AG08396 (cell line): ENCODE measurements around the gene CELF1.

Source experiments
- DNase-seq: peaks from one replicate; pipeline ENCODE4 v3.0.0; 2012; ENCODE audit warnings: low spot score, mixed read lengths

Gene CELF1

GRCh38 chr11:47509077-47509536 is 43.8 kb downstream of the CELF1 start:
- DNase-seq, result no peak

GRCh38 chr11:47508240-47508957 is 44.5 kb downstream of the CELF1 start:
- no peak for DNase-seq

- no peak for DNase-seq
Measured at GRCh38 chr11:47507563-47508239, 45.2 kb downstream of the CELF1 start.

- no peak for DNase-seq
Measured at GRCh38 chr11:47506795-47507562, 46.0 kb downstream of the CELF1 start.

GRCh38 chr11:47506373-47506772 is 46.6 kb downstream of the CELF1 start:
- no peak for DNase-seq

- DNase-seq, result no peak
Measured at GRCh38 chr11:47504910-47505309, 48.0 kb downstream of the CELF1 start.

- no peak for DNase-seq
Measured at GRCh38 chr11:47503227-47503626, 49.7 kb downstream of the CELF1 start.

GRCh38 chr11:47502767-47503166 is 50.2 kb downstream of the CELF1 start:
- DNase-seq, result no peak

- DNase-seq, result no peak
Measured at GRCh38 chr11:47501101-47501500, 51.8 kb downstream of the CELF1 start.

- DNase-seq, result no peak
Measured at GRCh38 chr11:47500121-47500520, 52.8 kb downstream of the CELF1 start.

- no peak for DNase-seq
Measured at GRCh38 chr11:47499614-47500013, 53.3 kb downstream of the CELF1 start.

GRCh38 chr11:47499161-47499560 is 53.8 kb downstream of the CELF1 start:
- DNase-seq, result no peak

GRCh38 chr11:47498584-47499152 is 54.3 kb downstream of the CELF1 start:
- DNase-seq, result no peak

- DNase-seq, result no peak
Measured at GRCh38 chr11:47498149-47498548, 54.8 kb downstream of the CELF1 start.

GRCh38 chr11:47496808-47497207 is 56.1 kb downstream of the CELF1 start:
- no peak for DNase-seq

GRCh38 chr11:47495856-47496217 is 57.1 kb downstream of the CELF1 start:
- DNase-seq, result no peak

GRCh38 chr11:47495011-47495855 is 57.7 kb downstream of the CELF1 start:
- DNase-seq, result no peak

- DNase-seq, result no peak
Measured at GRCh38 chr11:47489395-47489755, 63.6 kb downstream of the CELF1 start.

- DNase-seq, result no peak
Measured at GRCh38 chr11:47488674-47489394, 64.1 kb downstream of the CELF1 start.

GRCh38 chr11:47488111-47488510 is 64.8 kb downstream of the CELF1 start:
- no peak for DNase-seq

GRCh38 chr11:47487421-47487820 is 65.5 kb downstream of the CELF1 start:
- DNase-seq, result no peak
